ENCODE measurements around the gene UBN1. TPM values are rescaled to one million over a fixed set of nuclear protein-coding genes. Genes with fewer than 3 reads are reported as not detected.

The UBN1 gene
- total and polyA plus RNA-seq, 4 donors, result 7.3 to 19.7 (median 14.2) TPM

DNA sequence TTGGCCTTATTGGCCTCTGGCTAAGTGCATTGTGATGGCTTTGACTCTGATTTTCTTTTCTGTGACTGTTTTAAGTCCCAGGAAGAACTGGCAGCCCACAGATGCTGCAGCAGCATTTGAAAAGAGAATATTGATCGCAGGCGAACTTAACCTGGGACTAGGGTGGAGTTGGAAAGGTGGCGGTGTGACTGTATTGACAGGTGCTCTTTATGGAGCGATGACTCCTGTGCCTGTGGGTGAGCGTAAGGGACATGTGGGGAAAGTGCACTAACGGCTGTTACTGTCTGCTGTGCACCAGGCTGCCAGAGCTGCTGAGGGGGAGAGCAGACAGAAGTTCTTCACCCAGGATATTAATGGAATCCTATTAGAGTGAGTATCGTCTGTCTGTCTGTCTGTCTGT, 21.3 kb downstream of the UBN1 start:
- H3K36me3 ChIP-seq (ENCODE audit: control insufficient read depth in 4 of 4, insufficient read depth in 3 of 4, low read depth in 1 of 4, low read length in 3 of 4), result peaks cover 6 to 43% (median 36%) of the 10 kb centered on the region in 4 donors
- H3K4me1 ChIP-seq (ENCODE audit: control insufficient read depth in 4 of 4, insufficient read depth in 4 of 4, low read length in 3 of 4), result peaks cover 10 to 30% (median 23%) of the 10 kb centered on the region in 4 donors
- no peak overlapping the region for H3K9ac ChIP-seq (ENCODE audit: low read depth in 1 of 2, low read length in 2 of 2)
- no peak for TF ChIP-seq GABPA (IDR thresholded peaks at IDR 0.05 in 1 of 2, conservative IDR thresholded peaks at IDR 0.05 in 1 of 2)
- TF ChIP-seq FOXA1 (IDR thresholded peaks at IDR 0.05), result no peak
- TF ChIP-seq, protein P1, sequence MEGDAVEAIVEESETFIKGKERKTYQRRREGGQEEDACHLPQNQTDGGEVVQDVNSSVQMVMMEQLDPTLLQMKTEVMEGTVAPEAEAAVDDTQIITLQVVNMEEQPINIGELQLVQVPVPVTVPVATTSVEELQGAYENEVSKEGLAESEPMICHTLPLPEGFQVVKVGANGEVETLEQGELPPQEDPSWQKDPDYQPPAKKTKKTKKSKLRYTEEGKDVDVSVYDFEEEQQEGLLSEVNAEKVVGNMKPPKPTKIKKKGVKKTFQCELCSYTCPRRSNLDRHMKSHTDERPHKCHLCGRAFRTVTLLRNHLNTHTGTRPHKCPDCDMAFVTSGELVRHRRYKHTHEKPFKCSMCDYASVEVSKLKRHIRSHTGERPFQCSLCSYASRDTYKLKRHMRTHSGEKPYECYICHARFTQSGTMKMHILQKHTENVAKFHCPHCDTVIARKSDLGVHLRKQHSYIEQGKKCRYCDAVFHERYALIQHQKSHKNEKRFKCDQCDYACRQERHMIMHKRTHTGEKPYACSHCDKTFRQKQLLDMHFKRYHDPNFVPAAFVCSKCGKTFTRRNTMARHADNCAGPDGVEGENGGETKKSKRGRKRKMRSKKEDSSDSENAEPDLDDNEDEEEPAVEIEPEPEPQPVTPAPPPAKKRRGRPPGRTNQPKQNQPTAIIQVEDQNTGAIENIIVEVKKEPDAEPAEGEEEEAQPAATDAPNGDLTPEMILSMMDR (IDR thresholded peaks at IDR 0.05; ENCODE audit: low read depth, low read length, missing input control), result no peak
- TF ChIP-seq, protein P2, sequence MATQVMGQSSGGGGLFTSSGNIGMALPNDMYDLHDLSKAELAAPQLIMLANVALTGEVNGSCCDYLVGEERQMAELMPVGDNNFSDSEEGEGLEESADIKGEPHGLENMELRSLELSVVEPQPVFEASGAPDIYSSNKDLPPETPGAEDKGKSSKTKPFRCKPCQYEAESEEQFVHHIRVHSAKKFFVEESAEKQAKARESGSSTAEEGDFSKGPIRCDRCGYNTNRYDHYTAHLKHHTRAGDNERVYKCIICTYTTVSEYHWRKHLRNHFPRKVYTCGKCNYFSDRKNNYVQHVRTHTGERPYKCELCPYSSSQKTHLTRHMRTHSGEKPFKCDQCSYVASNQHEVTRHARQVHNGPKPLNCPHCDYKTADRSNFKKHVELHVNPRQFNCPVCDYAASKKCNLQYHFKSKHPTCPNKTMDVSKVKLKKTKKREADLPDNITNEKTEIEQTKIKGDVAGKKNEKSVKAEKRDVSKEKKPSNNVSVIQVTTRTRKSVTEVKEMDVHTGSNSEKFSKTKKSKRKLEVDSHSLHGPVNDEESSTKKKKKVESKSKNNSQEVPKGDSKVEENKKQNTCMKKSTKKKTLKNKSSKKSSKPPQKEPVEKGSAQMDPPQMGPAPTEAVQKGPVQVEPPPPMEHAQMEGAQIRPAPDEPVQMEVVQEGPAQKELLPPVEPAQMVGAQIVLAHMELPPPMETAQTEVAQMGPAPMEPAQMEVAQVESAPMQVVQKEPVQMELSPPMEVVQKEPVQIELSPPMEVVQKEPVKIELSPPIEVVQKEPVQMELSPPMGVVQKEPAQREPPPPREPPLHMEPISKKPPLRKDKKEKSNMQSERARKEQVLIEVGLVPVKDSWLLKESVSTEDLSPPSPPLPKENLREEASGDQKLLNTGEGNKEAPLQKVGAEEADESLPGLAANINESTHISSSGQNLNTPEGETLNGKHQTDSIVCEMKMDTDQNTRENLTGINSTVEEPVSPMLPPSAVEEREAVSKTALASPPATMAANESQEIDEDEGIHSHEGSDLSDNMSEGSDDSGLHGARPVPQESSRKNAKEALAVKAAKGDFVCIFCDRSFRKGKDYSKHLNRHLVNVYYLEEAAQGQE (IDR thresholded peaks at IDR 0.05), result no peak
- no peak for TF ChIP-seq FOXA2 (IDR thresholded peaks at IDR 0.05)
- TF ChIP-seq NR2F2 (IDR thresholded peaks at IDR 0.05), result no peak
- no peak for TF ChIP-seq HNF4A (conservative IDR thresholded peaks at IDR 0.05)
- no peak for TF ChIP-seq HNF4G (IDR thresholded peaks at IDR 0.05)
- no peak for TF ChIP-seq YY1 (IDR thresholded peaks at IDR 0.05)
- TF ChIP-seq, protein P3, sequence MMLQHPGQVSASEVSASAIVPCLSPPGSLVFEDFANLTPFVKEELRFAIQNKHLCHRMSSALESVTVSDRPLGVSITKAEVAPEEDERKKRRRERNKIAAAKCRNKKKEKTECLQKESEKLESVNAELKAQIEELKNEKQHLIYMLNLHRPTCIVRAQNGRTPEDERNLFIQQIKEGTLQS (IDR thresholded peaks at IDR 0.05), result no peak
- TF ChIP-seq RXRA (IDR thresholded peaks at IDR 0.05), result no peak
- TF ChIP-seq JUND (IDR thresholded peaks at IDR 0.05), result no peak
- WGBS, result 49% methylated on average over 7 of the region's 7 CpGs
- H3K27ac ChIP-seq (ENCODE audit: low read depth in 1 of 2, low read length in 2 of 2), result peak overlapping the region in 1 of 2 donors; percentile 23
- no peak for DNase-seq (ENCODE audit: low spot score)
- H3K27me3 ChIP-seq (ENCODE audit: control insufficient read depth in 4 of 4, insufficient read depth in 4 of 4, low read length in 3 of 4), result no peaks in the 10 kb centered on the region
- H3K4me3 ChIP-seq (ENCODE audit: low read depth in 1 of 3, low read length in 3 of 3), result no peak overlapping the region
- no peaks in the 10 kb centered on the region for H3K9me3 ChIP-seq (ENCODE audit: control insufficient read depth in 4 of 4, low read length in 3 of 4)

DNA sequence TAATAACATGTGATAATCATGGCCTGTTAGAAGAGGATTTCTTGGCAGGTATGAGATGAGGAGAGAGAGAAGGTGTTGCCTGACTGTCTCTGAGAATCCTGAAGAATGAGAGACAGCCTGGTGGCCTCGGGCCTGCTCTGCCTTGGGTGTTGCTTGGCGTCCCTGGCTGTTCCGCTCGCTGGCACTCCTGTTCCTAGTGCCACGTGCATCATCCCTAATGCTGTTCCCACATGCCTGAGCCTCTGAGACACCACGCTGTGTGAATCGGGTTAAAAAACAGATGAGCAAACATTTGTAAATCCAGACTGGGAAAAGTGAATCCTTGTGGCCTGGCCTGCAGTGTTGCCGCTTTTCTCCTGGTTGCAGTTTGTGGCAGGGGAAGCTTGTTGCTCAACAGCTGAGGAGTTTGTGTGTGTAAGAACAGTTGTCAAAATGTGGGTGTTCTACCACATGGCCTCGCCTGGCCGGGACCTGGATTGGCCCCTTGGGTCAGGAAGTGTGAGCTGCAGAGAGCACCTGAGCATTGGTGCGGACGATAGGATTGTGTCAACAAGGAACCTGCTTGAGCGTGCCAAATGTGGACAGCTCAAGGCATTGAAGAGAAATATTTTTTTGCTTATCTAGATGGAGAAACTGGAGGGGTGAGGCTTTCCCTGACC, 22.0 kb downstream of the UBN1 start:
- no peaks in the 10 kb centered on the region for H3K9me3 ChIP-seq (ENCODE audit: control insufficient read depth in 4 of 4, low read length in 3 of 4)
- H3K9ac ChIP-seq (ENCODE audit: low read depth in 1 of 2, low read length in 2 of 2), result no peak overlapping the region
- no peak overlapping the region for H3K4me3 ChIP-seq (ENCODE audit: low read depth in 1 of 3, low read length in 3 of 3)
- no peak overlapping the region for H3K27ac ChIP-seq (ENCODE audit: low read depth in 1 of 2, low read length in 2 of 2)
- H3K27me3 ChIP-seq (ENCODE audit: control insufficient read depth in 4 of 4, insufficient read depth in 4 of 4, low read length in 3 of 4), result no peaks in the 10 kb centered on the region
- 67% methylated on average over 13 of the region's 13 CpGs for WGBS
- peak in 1 of 2 donors; percentile 30 for TF ChIP-seq RXRA (IDR thresholded peaks at IDR 0.05)
- peak; percentile 36 for TF ChIP-seq FOXA2 (IDR thresholded peaks at IDR 0.05)
- TF ChIP-seq, protein P2 (IDR thresholded peaks at IDR 0.05), result no peak
- H3K36me3 ChIP-seq (ENCODE audit: control insufficient read depth in 4 of 4, insufficient read depth in 3 of 4, low read depth in 1 of 4, low read length in 3 of 4), result peaks cover 6 to 48% (median 42%) of the 10 kb centered on the region in 4 donors
- peaks cover 7 to 26% (median 22%) of the 10 kb centered on the region in 4 donors for H3K4me1 ChIP-seq (ENCODE audit: control insufficient read depth in 4 of 4, insufficient read depth in 4 of 4, low read length in 3 of 4)
- no peak for DNase-seq (ENCODE audit: low spot score)

Data from liver (tissue), 9 donors.